Mucosa of gallbladder (tissue), 1 donor: ENCODE data around the gene KRTAP29-1. TPM values are rescaled to one million over a fixed set of nuclear protein-coding genes. Genes with fewer than 3 reads are reported as not detected.

Experiments
- DNase-seq: peaks from one replicate; pipeline ENCODE4 v3.0.0-alpha.2; 2020; ENCODE audit warnings: low spot score
- total RNA-seq: library from RNA; stranded (reverse); gene quantifications from one replicate; pipeline ENCODE4 v1.2.1, GENCODE V29; 2021
- donor health status: DM: no; HTN: no; CAD: no.

Gene KRTAP29-1
- total RNA-seq, 1 donor from 2014 or later = not detected

DNA sequence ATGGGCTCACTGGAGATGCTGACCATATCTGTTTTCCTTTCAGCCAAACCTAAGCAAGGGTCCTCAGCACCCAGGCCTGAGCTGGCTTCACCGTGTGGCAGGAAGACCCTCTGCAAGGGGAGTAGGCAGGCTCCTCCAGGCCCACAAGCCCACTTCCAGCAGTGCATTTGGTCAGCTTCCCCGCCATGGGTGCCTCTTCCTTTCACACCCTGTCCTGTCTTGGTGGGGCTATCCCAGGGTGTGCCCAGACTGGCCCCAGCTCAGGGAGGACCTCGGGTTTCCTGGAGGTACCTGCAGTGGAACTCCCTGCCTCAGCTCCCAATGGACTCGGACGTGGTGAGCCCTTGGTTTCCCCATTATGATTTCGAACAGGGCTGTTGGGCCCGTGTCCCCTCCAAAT, 25.6 kb upstream of the KRTAP29-1 start:
- no peak for DNase-seq

DNA sequence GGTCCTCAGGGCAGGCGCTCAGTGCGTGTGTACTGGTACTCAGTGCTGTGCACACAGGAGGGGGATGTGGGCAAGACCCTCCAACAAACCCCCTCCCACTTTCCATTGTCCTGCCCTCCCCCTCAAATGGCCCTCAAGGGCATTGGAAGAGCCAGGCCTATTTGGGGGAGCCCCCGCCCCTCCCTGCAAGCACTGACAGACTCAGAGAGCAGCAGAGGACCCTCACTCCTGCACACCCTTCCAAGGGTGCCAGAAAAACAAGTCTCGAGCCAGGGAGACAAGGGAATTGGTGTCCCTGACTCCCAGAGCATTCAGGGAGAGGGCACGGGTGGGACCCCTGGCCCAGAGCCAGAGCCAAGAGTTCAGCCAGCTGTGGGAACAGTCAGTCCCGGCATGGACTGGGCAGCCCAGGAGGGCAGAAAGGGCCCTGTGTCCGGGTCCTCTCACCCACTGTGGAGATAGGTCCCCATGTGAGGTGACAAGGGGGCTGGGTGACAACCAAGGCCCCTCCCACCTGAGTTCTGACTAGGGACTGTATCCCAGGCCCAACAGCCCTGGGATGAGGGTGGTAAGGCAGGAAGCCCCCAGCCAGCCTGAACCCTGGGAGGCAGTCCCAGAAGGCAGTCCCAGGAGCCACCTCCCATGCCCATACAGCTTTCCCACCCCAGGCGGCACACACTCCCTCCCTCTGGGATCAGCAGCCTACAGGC, 24.9 kb upstream of the KRTAP29-1 start:
- DNase-seq = no peak

DNA sequence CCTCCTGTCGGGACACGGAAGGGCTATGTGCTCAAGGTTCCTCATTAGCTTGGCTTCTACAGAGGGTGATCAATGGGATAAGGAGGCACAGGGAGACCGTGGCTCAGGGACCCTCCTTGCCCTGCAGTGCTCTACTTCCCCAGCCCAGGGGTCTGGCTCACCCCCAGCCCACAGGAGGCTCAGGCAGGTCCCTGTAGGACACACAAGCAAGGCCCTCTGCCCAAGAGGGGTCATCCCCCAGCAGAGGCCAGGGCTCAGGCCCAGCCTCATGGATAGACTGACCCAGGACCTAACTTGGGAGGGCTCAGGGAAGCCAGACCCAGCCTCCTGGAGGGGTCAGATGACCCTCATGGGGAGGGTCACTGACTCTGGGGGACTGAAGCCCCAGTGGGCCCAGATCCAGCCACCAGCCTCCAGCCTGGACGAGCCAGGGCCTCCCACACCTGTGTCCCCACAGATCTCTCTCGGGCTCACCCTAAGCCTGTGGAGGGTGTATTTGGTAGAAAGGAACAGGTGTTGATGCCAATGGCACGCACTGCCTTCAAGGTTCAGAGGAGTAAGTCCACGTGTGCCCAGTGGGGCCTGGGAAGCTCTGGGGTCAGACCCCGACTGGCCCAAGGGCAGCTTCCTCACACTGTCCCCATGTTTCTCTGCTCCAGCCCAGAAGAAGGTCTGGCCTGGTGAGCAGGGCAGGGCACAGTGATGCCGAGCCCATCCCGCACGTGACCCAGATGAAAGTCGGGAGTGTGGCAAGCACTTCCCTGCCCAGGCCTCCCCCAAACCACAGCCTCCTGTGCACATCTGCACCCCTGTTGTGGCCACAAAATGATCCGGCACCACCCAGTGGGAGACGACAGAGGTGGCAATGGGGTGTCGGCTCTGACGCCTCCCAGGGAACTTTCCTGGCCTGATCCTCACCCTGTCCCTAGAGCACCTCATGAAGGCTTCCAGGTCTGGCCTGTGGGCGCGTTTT, 23.8 kb upstream of the KRTAP29-1 start:
- no peak for DNase-seq

DNA sequence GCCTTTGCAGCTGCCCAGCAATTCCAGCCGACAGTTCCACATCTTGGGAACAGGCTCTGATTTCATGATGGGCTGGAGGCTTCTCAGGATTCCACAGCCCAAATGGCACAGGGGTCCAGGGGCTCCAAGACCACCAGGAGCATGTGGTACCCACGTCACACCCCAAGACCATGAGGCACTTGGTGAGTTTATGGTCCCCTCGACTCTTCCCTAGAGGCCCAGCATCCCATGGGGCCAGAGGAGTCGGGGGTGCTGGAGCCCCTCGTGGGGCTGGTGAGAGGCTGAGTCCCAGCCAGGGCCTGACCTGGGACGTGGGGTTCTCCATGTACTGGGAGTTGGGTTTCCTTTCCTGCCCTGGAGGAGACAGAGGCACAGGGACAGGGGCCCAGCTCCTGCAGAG, 23.0 kb upstream of the KRTAP29-1 start:
- DNase-seq = no peak

DNA sequence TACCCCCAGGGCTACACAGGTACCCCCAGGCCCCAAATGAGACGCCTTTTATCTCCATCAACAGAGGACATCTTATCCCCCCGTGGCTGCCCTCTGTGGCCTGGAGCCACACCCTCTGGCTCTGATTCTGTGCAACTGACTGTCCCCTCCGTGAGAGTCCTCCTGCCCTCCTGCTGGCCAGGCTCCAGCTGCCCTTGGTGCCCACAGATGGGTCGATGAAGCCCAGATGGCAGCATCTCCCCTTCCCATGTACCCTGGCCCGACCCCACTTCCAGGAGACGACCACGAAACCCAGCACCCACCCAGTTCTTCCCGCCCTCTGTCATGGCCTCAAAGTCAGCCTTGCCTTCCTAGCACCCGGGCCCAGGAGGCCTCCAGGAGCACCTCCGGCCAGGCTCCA, 22.5 kb upstream of the KRTAP29-1 start:
- DNase-seq = no peak

DNA sequence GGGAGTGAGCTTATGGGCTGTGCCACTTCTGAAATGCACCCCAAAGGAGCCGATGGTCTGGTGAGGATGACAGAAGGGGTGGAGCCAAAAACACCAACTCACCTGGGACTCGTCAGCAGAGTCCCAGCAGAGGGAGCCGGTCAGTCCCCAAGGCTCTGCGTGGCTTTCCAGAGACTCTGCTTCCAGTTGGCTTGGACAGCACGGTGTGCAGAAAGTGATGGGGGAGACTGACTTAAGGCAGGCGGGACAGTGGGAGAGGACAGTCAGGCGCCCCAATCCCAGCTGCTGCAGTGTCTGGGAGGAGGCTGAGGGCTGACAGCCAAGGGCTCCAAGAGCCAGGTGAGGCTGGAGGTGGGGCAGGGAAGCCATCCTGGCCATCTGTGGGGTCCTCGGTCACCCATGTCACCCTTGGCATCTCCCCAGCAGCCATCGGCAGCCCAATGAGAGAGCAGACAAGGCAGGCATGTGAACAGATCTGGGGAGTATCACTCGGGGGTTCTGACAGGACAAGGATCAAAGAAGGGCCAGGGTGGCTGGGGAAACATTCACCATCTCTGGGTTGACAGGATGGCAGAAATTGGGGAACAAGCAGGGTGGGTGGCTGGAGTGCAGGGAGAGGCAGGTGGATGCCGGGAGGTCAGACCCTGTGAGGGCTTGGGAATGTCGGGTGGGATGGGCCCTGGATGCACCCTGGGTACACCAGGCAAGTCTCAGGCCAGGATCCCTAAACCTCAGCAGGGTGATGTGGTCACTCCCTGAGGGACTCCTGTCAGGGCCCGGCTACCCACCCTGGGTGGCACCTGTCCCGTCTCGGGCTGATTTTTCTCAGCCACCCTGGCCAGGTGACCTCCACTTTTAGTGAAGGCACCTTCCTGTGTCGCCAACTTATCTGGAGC, 21.8 kb upstream of the KRTAP29-1 start:
- DNase-seq = no peak

DNA sequence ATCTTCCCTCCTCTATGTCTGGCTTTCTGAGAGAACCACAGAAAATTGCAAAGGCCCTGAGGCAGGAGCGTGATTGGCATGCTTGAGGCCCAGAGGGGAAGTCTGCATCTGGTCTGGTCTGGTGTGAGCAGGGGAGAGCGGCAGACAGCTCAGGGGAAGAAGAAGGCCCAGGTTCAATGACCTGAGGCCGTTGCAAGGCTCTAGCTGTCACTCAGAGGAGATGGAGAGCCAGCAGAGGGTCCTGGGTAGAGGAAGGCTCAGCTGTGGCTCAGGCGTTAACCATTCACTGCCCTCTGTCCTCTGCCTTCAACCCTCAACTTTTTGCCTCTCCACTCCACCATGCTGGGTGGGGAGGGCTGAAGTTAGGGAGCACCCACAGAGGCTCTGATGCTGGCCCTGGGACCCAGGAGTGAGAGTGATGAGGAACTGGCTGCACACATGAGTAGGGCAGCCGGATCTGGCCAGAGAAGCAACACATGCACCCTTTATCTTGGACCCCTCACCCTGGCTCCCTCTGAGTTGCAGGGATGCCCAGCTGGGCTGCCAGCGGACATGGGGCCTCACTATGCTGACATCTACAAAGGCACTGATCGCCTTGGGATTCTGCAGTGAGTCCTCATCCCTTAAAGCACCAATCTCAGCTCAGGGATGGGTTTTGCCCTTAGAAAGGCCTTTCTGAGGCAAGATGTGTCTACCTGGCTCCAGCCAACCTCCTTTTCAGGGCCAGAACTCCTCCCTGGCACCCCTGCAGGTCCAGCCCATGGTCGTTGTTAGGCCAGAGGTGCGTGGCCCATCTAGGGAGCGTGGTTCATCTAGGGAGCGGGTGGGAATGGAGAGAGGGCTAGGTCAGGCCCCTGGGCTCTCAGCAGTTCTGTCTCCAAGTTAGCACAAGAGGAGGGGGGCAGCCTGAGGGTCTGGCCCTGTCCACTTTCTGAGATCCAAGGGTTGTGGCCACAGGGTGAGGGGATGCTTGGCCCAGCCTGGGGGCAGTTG, 20.5 kb upstream of the KRTAP29-1 start:
- no peak for DNase-seq

DNA sequence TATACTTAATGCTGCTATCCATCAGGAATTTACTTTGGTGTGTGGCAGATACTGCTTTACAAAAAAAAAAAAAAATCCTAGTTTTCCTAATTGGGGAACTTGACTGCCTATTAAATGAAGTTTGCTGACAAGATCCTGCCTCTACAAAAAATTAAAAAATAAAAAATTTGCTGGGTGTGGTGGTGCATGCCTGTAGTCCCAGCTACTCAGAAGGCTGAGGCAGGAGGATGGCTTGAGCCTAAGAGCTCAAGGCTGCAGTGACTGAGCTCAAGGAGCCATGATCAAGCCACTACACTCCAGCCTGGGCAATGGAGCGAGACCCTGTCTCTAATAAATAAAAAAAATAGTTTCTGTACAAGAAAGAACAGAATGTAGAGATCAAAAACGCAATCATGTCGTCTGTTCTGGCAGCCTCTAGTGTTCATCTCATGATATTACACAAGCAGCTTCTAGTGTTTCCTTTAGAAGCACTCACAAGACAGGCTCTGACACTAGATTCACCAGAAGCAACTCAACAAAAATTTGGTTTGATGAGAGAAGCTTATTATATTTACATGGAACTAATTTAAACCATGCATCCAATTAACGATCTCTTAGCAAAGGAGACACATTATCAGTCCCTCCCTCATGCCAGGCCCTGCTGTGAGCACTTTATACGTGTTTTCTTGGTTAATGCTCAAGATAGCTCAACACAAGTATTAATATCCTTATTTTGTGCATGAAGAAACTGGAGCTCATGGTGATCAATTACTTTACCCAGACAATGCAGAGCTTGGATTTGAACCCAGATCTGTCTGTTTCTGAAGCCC, 19.6 kb upstream of the KRTAP29-1 start:
- no peak for DNase-seq

DNA sequence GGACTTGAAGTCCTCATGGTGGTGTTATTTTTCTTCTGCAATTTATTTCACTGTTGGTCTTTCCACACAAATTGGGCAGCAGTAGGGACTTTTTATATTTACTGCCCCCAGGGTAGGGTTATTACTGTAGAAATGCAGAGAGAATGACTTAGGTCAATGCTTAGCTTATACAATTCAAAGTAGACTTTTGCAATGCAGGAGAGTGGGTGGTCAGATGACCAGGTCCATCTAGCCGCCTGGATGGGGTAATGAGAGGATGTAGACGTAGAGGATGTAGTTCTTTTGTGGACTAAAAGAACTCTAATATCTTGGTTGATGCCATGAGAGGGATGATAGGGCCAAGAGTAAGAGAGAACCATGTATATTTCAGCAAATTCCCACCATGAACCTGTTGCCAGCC, 15.6 kb upstream of the KRTAP29-1 start:
- DNase-seq = no peak

DNA sequence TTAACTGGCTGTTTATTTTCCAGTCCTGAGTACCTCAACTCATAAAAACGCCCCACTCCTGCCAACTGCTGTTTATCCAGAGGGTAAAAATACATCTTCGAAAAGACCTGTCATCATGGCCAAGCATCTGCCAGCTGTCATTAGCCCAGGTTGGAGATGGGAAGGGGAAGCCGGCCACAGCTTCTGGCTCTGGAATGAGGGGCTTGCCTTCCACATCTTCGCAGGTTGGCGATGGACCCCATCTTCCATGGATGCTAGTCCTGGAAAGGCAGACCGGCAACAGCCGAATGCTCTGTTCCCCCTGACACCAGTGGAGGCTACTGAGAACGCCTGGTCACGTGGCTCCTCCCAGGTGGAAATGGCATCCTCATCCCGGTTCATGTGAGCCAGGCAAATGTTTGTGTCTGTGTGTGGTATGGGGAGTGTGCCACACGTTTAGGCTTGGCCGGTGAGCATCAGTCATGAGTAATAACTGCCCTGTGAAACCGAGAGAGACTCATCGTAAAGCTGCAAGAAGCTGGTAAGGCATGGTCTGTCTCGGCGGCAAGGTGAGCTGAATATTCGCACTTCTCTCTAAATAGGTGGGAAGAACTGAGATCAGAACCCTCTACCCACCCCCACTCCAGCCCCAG, 13.3 kb upstream of the KRTAP29-1 start:
- no peak for DNase-seq

DNA sequence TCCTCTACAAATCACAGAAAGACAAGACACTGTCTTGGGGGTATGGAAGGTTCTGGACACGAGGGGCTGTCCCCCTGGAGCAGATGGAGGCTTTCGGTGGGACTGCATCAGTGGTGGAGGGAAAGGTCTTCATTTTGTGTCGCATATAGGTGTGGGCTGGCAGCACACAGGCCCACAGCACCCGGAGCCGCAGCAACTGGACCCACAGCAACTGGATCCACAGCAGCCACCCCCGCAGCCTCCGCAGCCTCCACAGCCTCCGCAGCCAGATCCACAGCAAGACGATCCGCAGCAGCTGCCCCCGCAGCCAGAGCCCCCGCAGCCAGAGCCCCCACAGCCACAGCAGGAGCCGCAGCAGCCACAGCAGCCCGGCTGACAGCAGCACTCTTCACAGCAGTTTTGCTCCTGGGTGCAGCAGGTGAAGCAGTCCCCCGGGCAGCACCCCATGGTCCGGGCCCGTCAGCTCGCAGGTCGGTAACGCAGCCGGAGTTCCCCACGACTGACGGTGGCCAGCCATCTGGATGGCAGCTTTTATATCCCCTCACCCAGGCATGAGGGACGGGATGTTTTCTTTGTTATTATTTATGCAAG, 12.6 kb upstream of the KRTAP29-1 start, which contains the start of gene KRTAP17-1:
Gene KRTAP17-1 (minus strand): TSS at position 507 of the 591 bp plus-strand sequence. CDS start 60 bp downstream, at position 447.
- no peak for DNase-seq

DNA sequence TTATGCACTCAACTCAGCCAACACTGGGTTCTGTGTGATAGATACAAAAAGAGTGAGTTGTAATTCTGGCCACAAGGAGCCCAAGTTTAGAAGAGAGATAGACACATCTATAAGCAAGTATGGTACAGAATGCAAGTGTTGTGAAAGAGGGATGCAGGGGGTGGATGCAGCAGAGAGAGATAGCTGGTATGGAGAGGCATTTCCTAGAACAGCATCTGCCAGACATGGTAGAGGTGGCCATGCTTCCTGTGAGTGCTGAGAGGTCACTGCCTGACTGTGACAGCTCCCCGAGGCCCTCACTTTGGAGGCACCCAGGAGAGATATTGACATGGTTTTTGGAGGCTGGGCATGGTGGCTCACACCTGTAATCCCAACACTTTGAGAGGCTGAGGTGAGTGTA, 8.5 kb upstream of the KRTAP29-1 start:
- no peak for DNase-seq

DNA sequence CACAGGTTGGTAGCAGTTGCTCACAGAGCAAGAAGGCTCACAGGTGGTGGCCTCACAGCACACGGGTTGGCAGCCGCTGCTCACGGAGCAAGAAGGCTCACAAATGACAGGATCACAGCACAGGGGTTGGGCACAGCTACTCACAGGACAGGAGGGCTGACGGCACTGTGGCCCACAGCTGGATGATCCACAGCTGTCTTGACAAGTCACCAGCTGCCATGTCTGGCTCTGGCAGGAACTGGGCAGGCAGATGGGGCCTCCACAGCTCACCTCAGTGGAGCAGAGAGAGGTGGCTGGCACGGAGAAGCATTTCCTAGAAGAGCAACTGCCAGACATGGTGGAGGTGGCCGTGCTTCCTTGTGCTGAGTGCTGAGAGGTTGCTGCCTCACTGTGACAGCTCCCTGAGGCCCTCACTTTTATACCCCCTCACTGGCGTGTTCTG, 6.3 kb upstream of the KRTAP29-1 start, which contains the start of gene KRTAP16-1:
Gene KRTAP16-1 (minus strand): TSS at position 392 of the 442 bp plus-strand sequence. CDS start 56 bp downstream, at position 336.
- DNase-seq = no peak

DNA sequence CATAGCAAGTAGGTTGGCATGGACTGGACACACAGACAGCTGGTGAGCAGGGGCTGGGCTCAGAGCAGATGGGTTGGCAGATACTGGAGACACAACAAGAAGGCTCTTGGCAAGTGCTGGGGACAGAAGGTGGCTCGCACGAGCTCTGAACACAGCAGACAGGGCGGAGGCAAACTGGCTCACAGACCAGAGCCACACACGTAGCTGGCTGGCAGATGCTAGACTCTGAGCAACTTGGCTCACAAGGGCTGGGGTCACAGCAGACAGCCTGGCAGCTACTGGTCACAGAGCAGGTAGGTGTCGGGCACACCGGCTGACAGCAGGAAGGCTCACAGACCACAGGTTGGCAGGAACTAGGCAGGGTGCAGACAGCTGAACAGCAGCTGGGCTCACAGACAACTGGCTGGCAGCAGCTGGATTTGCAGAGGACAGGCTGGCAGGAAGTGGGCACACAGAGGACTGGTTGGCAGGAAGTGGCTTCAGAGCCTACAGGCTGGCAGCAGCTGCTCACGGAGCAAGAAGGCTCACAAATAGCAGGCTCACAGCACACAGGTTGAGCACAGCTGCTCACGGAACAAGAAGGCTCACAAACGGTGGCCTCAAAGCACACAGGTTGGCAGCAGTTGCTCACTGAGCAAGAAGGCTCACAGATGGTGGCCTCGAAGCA, 5.7 kb upstream of the KRTAP29-1 start:
- peak; percentile 21 for DNase-seq

DNA sequence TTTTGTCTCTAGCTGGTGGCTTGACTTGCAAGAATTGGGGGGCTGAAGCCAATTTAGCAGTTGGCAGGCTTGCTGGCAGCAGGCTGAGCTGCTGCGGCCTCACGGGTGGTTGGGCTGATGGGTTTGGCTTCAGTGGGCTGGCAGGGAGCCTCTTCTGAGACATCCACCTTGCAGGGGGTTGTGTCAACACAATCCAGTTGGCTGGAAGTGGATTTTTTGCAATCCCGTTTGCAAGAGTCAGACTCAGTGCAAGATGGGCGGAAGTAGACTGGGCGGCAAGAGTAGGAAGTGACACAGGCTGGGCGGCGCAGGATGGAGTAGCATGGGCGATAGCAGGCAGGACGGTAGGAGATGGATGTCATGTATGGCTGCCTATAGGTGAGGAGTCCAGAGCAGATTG, 5.0 kb upstream of the KRTAP29-1 start:
- no peak for DNase-seq

DNA sequence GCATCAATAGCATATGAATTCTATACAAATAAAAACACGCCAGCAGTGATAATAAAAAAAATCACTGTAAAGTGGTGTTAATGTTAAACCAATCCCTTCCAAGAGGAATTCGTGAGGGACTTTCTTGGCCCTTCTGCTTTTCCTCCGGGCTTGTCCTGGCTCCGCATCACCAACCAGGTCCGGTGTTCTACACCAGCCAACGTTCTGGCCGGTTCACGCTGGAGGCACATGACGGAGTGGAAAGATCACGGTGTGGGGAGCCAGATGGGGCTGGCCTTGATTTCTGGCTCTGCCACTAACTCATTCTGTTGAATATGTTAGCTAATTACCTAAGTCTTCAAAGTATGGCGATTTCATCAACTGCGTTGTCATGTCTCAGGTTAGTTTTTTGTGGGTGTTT, 1.4 kb upstream of the KRTAP29-1 start:
- no peak for DNase-seq

DNA sequence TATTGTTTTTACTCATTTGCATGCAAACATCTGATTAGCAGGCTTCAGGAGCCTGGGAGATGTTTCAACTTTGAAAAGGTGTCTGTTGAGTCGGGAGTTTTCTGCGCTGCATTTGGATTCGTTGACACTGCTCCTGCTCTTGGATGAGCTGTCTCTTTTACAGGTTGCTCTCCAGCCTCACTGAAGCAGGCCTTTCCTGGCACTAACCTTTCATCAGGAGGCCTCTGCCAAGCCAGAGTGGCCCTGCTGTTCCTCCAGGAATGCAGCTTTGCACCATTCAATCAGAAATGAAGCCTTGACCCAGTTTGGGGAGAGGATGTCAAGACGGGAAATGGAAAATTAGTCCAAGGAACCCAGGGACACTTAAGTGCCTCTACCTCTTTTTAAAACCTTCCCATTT, 330 bp upstream of the KRTAP29-1 start:
- no peak for DNase-seq

DNA sequence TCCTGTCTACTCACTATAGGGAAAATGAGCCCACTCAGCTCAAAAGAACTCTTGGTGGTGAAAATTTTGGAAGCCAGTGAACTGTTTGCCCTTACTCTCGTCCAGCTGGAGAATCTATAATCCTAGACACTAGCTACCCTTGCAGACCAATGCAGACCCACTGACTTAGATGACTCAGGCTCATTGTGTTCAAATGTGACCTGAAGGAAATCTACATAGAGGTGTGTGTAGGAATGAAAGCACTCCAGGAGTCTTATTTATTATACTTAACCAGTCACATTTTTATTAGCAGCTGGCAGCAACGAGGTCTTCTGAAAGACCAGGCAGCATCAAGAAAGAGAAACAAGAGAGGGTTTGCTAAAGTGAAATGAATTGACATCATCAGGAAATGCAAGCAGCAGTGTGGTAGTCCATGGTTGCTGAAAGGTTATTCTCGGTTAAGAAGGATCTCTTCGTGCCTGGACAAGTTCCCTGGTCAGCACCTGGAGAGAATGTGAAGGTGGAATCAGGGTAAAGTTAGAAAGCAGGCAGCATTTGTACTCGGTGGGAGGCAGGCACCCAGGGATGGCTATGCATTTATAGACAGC, 1.4 kb downstream of the KRTAP29-1 start:
- no peak for DNase-seq
